GM12878 (cell line): ENCODE measurements around the gene GJB4. TPM values are rescaled to one million over a fixed set of nuclear protein-coding genes. Genes with fewer than 3 reads are reported as not detected.
"Not testable (repeated sequence)": the region's sequence is repeated elsewhere in the genome, so short reads cannot be mapped to it uniquely, and the experiment has no call there.

Experiments
- ATAC-seq: fragments of 200-7000 bp; cut with Tn5 transposase; 3 replicates; pipeline ENCODE4 v1.9.1; 2020; ENCODE audit warnings: mild to moderate bottlenecking, moderate library complexity
- BruUV-seq: library from RNA; stranded (reverse); fragments of 400-500 nt; replicated peaks from 2 replicates; lab custom pipeline; 2021; lab: Mats Ljungman, UMichigan
- CTCF ChIA-PET: fragments of 300-600 bp; sonication (Branson Sonifier 250); formaldehyde crosslinking; extraction: SDS; loops from one replicate; lab custom pipeline; 2021; ENCODE audit warnings: inconsistent platforms; lab: Yijun Ruan, JAX
- POLR2A ChIA-PET: fragments of 350-600 bp; formaldehyde crosslinking; extraction: SDS; loops from one replicate; lab custom pipeline; 2021; ENCODE audit warnings: inconsistent platforms; lab: Charles Lee
- RAD21 ChIA-PET: fragments of 300-600 bp; sonication (Branson Sonifier 250); formaldehyde crosslinking; loops from one replicate; lab custom pipeline; 2023; ENCODE audit warnings: antibody characterized with exemption; ENCODE audit not compliant: unreplicated experiment; lab: Charles Lee
- SMC1A ChIA-PET: fragments of 300-600 bp; sonication (Branson Sonifier 250); formaldehyde crosslinking; loops from one replicate; lab custom pipeline; 2023; ENCODE audit not compliant: unreplicated experiment, uncharacterized antibody; lab: Charles Lee
- DNase-seq: peaks from one replicate; pipeline ENCODE4 v3.0.0-alpha.2; 2011; ENCODE audit warnings: low read depth, low spot score
- FAIRE-seq: peaks from 3 replicates; lab custom pipeline; 2011; peaks lifted over from hg19 to GRCh38; lab: Jason Lieb, UNC
- H2AFZ ChIP-seq: 2 replicates; pipeline ENCODE4 v1.6.0; 2011; ENCODE audit warnings: low read depth, low read length, control low read depth; ENCODE audit not compliant: control insufficient read depth
- H3K27ac ChIP-seq: 2 replicates; pipeline ENCODE4 v1.5.1; 2011; ENCODE audit warnings: control low read depth; ENCODE audit not compliant: control insufficient read depth, insufficient read depth
- H3K27me3 ChIP-seq, 2 experiments: replicated peaks in 1 of 2; 2 replicates each; pipeline versions ENCODE4 v1.6.0 to v1.6.1; 2011; ENCODE audit warnings: low read length in 1 of 2; ENCODE audit not compliant: control insufficient read depth in 2 of 2, insufficient read depth in 2 of 2
- H3K36me3 ChIP-seq, 2 experiments: 2 replicates each; pipeline ENCODE4 v1.5.1; 2011; ENCODE audit warnings: low read length in 1 of 2; ENCODE audit not compliant: control insufficient read depth in 2 of 2, insufficient read depth in 2 of 2
- H3K4me1 ChIP-seq: 2 replicates; pipeline ENCODE4 v1.6.1; 2011; ENCODE audit warnings: mild to moderate bottlenecking, low read length, moderate library complexity, mixed read lengths; ENCODE audit not compliant: control insufficient read depth, insufficient read depth
- H3K4me2 ChIP-seq: 2 replicates; pipeline ENCODE4 v1.6.0; 2011; ENCODE audit warnings: control low read depth; ENCODE audit not compliant: control insufficient read depth, insufficient read depth
- H3K4me3 ChIP-seq: fragments of 200-600 bp; sonication (generic); 2 replicates; pipeline ENCODE4 v1.5.1; 2016
- H3K79me2 ChIP-seq: 2 replicates; pipeline ENCODE4 v1.6.0; 2011; ENCODE audit warnings: low read length; ENCODE audit not compliant: control insufficient read depth, insufficient read depth
- H3K9ac ChIP-seq: 2 replicates; pipeline ENCODE4 v1.8.0; 2011; ENCODE audit warnings: low read length, control low read depth, mixed read lengths; ENCODE audit not compliant: control insufficient read depth, insufficient read depth
- H3K9me3 ChIP-seq: replicated peaks from 3 replicates; pipeline ENCODE4 v1.5.1; 2011; ENCODE audit warnings: mild to moderate bottlenecking, low read length; ENCODE audit not compliant: control insufficient read depth, insufficient read depth
- H4K20me1 ChIP-seq: 2 replicates; pipeline ENCODE4 v1.6.0; 2011; ENCODE audit not compliant: control insufficient read depth, insufficient read depth
- ATF3 ChIP-seq: IDR thresholded peaks from 2 replicates; pipeline ENCODE4 v1.6.1; 2011; ENCODE audit warnings: low read depth, mild to moderate bottlenecking, low read length, moderate library complexity, borderline replicate concordance; ENCODE audit errors: extremely low read depth
- BCL11A ChIP-seq: IDR thresholded peaks from 2 replicates; pipeline ENCODE4 v1.6.1; 2011; ENCODE audit warnings: low read depth, low read length
- EGR1 ChIP-seq, 2 experiments: IDR thresholded peaks; 1 replicate in 1 of 2; 2 replicates in 1 of 2; pipeline ENCODE4 v1.6.1; 2011 to 2012; ENCODE audit warnings: low read depth in 2 of 2, low read length in 2 of 2, borderline replicate concordance in 1 of 2, mild to moderate bottlenecking in 1 of 2, moderate library complexity in 1 of 2
- HCFC1 ChIP-seq: fragments of 150-350 bp; IDR thresholded peaks from 2 replicates; pipeline ENCODE4 v1.6.1; 2014; ENCODE audit warnings: low read length
- IKZF2 ChIP-seq, 2 experiments: fragments of 450-650 bp; IDR thresholded peaks; 2 replicates each; pipeline ENCODE4 v1.6.1; 2017; ENCODE audit warnings: mild to moderate bottlenecking in 2 of 2, moderate library complexity in 2 of 2
- KLF5 ChIP-seq: fragments of 450-650 bp; IDR thresholded peaks from 2 replicates; pipeline ENCODE4 v1.6.1; 2014; ENCODE audit warnings: mild to moderate bottlenecking; ENCODE audit not compliant: partially characterized antibody
- MTA2 ChIP-seq: fragments of 450-650 bp; IDR thresholded peaks from 2 replicates; pipeline ENCODE4 v1.6.1; 2016; ENCODE audit warnings: low read depth, mild to moderate bottlenecking, moderate library complexity
- RAD51 ChIP-seq: fragments of 450-650 bp; IDR thresholded peaks from 2 replicates; pipeline ENCODE4 v1.6.1; 2016; ENCODE audit warnings: moderate library complexity, mild to moderate bottlenecking, inconsistent platforms
- RB1 ChIP-seq: fragments of 450-650 bp; formaldehyde crosslinking; IDR thresholded peaks from 2 replicates; pipeline ENCODE4 v1.6.1; 2017; ENCODE audit warnings: mild to moderate bottlenecking, borderline replicate concordance
- TCF7 ChIP-seq: IDR thresholded peaks from 2 replicates; pipeline ENCODE4 v1.6.1; 2014; ENCODE audit warnings: antibody characterized with exemption, borderline replicate concordance
- WGBS: methylation state at CpG from one replicate; pipeline ENCODE4 v1.1.6; 2016; ENCODE audit warnings: low lambda C conversion rate; ENCODE audit not compliant: insufficient replicate concordance, insufficient coverage; ENCODE audit errors: missing lambda C conversion rate; 5-methylcytosine and 5-hydroxymethylcytosine counted together
- in situ Hi-C: fragments of 300-500 bp; cut with MboI; formaldehyde crosslinking; loops from 9 replicates; pipeline ENCODE4 v1.14.3; 2018; ENCODE audit warnings: mixed read lengths
- intact Hi-C: fragments of 100-400 bp; cut with micrococcal nuclease; formaldehyde crosslinking; loops from one replicate; pipeline ENCODE4 v1.14.2; 2022; ENCODE audit not compliant: unreplicated experiment
- polyA plus RNA-seq, 11 experiments: library from polyadenylated mRNA; depleted of rRNA in 4 of 11; unstranded in 6 of 11; stranded (reverse) in 5 of 11; fragments of >200 nt; fragmentation: Nextera tagmentation in 4 of 11; fragmentation: Illumina TruSeq in 1 of 11; extraction: Ambion mirVana in 4 of 11; extraction: Trizol in 1 of 11; gene quantifications; 1 replicate in 1 of 11; 2 replicates in 10 of 11; pipeline versions ENCODE4 v1.2.1 to v1.2.3, GENCODE V29; 2011 to 2016; ENCODE audit warnings: inconsistent platforms in 2 of 11, missing spikeins in 2 of 11, low read depth in 1 of 11
- total RNA-seq, 4 experiments: library from RNA; depleted of rRNA in 3 of 4; stranded (reverse); fragments of >200 nt in 3 of 4; fragmentation: Illumina TruSeq in 1 of 4; extraction: Trizol in 1 of 4; gene quantifications; 2 replicates each; pipeline versions ENCODE4 v1.2.1 to v1.2.3, GENCODE V29; 2013 to 2021
- TF ChIP-seq, protein P1 (sequence below): fragments of 450-650 bp; IDR thresholded peaks from 2 replicates; pipeline ENCODE4 v1.6.1; 2017; ENCODE audit warnings: mild to moderate bottlenecking, moderate library complexity

The GJB4 gene
- total and polyA plus RNA-seq, 10 of the 15 experiments (the other 5 are each of a cell fraction or from before 2014, with no cell fraction given) = not detected

GRCh38 chr1:34771573-34772371, 12.2 kb downstream of the GJB4 start (continued):
- TF ChIP-seq EGR1 (IDR thresholded peaks at IDR 0.05; ENCODE audit: borderline replicate concordance in 1 of 2, low read depth in 2 of 2, low read length in 2 of 2) (no peak), RB1 (no peak), RAD51 (no peak), IKZF2 (IDR thresholded peaks at IDR 0.05) (no peak), HCFC1 (no peak), KLF5 (no peak), ATF3 (no peak), TCF7 (no peak), MTA2 (no peak), BCL11A (no peak)
- TF ChIP-seq, protein P1, sequence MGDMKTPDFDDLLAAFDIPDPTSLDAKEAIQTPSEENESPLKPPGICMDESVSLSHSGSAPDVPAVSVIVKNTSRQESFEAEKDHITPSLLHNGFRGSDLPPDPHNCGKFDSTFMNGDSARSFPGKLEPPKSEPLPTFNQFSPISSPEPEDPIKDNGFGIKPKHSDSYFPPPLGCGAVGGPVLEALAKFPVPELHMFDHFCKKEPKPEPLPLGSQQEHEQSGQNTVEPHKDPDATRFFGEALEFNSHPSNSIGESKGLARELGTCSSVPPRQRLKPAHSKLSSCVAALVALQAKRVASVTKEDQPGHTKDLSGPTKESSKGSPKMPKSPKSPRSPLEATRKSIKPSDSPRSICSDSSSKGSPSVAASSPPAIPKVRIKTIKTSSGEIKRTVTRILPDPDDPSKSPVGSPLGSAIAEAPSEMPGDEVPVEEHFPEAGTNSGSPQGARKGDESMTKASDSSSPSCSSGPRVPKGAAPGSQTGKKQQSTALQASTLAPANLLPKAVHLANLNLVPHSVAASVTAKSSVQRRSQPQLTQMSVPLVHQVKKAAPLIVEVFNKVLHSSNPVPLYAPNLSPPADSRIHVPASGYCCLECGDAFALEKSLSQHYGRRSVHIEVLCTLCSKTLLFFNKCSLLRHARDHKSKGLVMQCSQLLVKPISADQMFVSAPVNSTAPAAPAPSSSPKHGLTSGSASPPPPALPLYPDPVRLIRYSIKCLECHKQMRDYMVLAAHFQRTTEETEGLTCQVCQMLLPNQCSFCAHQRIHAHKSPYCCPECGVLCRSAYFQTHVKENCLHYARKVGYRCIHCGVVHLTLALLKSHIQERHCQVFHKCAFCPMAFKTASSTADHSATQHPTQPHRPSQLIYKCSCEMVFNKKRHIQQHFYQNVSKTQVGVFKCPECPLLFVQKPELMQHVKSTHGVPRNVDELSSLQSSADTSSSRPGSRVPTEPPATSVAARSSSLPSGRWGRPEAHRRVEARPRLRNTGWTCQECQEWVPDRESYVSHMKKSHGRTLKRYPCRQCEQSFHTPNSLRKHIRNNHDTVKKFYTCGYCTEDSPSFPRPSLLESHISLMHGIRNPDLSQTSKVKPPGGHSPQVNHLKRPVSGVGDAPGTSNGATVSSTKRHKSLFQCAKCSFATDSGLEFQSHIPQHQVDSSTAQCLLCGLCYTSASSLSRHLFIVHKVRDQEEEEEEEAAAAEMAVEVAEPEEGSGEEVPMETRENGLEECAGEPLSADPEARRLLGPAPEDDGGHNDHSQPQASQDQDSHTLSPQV = no peak

DNA sequence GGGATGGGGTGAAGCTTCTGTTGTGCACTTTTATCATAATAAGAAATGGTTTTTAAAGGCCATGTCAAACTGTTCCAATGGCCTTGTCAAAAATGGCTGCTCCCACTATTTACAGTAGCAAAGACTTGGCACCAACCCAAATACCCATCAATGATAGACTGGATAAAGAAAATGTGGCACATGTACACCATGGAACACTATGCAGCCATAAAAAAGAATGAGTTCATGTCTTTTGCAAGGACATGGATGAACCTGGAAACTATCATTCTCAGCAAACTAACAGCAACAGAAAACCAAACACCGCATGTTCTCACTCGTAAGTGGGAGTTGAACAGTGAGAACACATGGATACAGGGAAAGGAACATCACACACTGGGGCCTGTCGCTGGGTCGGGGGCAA, 13.6 kb downstream of the GJB4 start:
- ATAC-seq, H3K4me1 ChIP-seq, SMC1A ChIA-PET, H3K79me2 ChIP-seq, CTCF ChIA-PET, DNase-seq, H3K27me3 ChIP-seq, H3K9me3 ChIP-seq, in situ Hi-C loops, FAIRE-seq, H2AFZ ChIP-seq, H3K4me3 ChIP-seq, POLR2A ChIA-PET, BruUV-seq, RAD21 ChIA-PET, H3K4me2 ChIP-seq, H3K36me3 ChIP-seq, intact Hi-C loops, H3K27ac ChIP-seq, H4K20me1 ChIP-seq, H3K9ac ChIP-seq: not testable (repeated sequence)
- 63% methylated on average over 2 of the region's 4 CpGs for WGBS
